Trophoblast cell (in vitro differentiated cells and primary cell): ENCODE results near the gene PPP1R12A.

Experiments
- DNase-seq, 2 donors: peaks; one replicate each; pipeline ENCODE4 v3.0.0-alpha.2; 2016
- H2AFZ ChIP-seq: 2 replicates; pipeline ENCODE4 v1.6.1; 2013; ENCODE audit warnings: low read length, moderate library complexity, mild to moderate bottlenecking; ENCODE audit not compliant: insufficient read depth, poor library complexity
- H2AK5ac ChIP-seq: 2 replicates; pipeline ENCODE4 v1.6.1; 2013; ENCODE audit warnings: mild to moderate bottlenecking, low read length
- H2BK120ac ChIP-seq: 2 replicates; pipeline ENCODE4 v1.6.1; 2013; ENCODE audit warnings: low read length, mild to moderate bottlenecking, moderate library complexity; ENCODE audit not compliant: insufficient read depth, poor library complexity
- H2BK12ac ChIP-seq: 2 replicates; pipeline ENCODE4 v1.6.1; 2013; ENCODE audit warnings: mild to moderate bottlenecking, low read length, moderate library complexity
- H2BK5ac ChIP-seq: 2 replicates; pipeline ENCODE4 v1.6.1; 2013; ENCODE audit warnings: low read length, low read depth, moderate library complexity, mild to moderate bottlenecking; ENCODE audit not compliant: poor library complexity
- H3K14ac ChIP-seq: 2 replicates; pipeline ENCODE4 v1.6.1; 2013; ENCODE audit warnings: mild to moderate bottlenecking, low read length
- H3K18ac ChIP-seq: 2 replicates; pipeline ENCODE4 v1.6.1; 2013; ENCODE audit warnings: mild to moderate bottlenecking, low read length
- H3K23ac ChIP-seq: 2 replicates; pipeline ENCODE4 v1.6.1; 2013; ENCODE audit warnings: low read length
- H3K27ac ChIP-seq: 2 replicates; pipeline ENCODE4 v1.5.1; 2013; ENCODE audit warnings: low read depth, mild to moderate bottlenecking, inconsistent platforms, low read length, moderate library complexity
- H3K27me3 ChIP-seq: 2 replicates; pipeline ENCODE4 v1.6.1; 2013; ENCODE audit warnings: inconsistent platforms, mild to moderate bottlenecking, low read length, moderate library complexity; ENCODE audit not compliant: insufficient read depth
- H3K36me3 ChIP-seq, 2 experiments: 1 replicate in 1 of 2; 2 replicates in 1 of 2; pipeline ENCODE4 v1.6.1; 2013; ENCODE audit warnings: low read length in 2 of 2, mild to moderate bottlenecking in 2 of 2, moderate library complexity in 1 of 2; ENCODE audit not compliant: insufficient read depth in 2 of 2, control insufficient read depth in 1 of 2
- H3K4ac ChIP-seq: 2 replicates; pipeline ENCODE4 v1.6.1; 2013; ENCODE audit warnings: low read depth, mild to moderate bottlenecking, low read length, moderate library complexity
- H3K4me1 ChIP-seq, 2 experiments: 1 replicate in 1 of 2; 2 replicates in 1 of 2; pipeline ENCODE4 v1.6.1; 2013; ENCODE audit warnings: low read length in 2 of 2, mild to moderate bottlenecking in 2 of 2, moderate library complexity in 1 of 2; ENCODE audit not compliant: insufficient read depth in 2 of 2, control insufficient read depth in 1 of 2
- H3K4me2 ChIP-seq: 2 replicates; pipeline ENCODE4 v1.6.1; 2013; ENCODE audit warnings: inconsistent platforms, mild to moderate bottlenecking, low read length, moderate library complexity
- H3K4me3 ChIP-seq: 2 replicates; pipeline ENCODE4 v1.5.1; 2013; ENCODE audit warnings: mild to moderate bottlenecking, low read depth, low read length, inconsistent platforms
- H3K79me1 ChIP-seq: one replicate; pipeline ENCODE4 v1.6.1; 2013; ENCODE audit warnings: low read length
- H3K79me2 ChIP-seq: 2 replicates; pipeline ENCODE4 v1.6.1; 2013; ENCODE audit warnings: low read length, mild to moderate bottlenecking; ENCODE audit not compliant: control insufficient read depth, insufficient read depth, poor library complexity
- H3K9ac ChIP-seq: 2 replicates; pipeline ENCODE4 v1.6.1; 2013; ENCODE audit warnings: mild to moderate bottlenecking, low read length
- H3K9me3 ChIP-seq: 2 replicates; pipeline ENCODE4 v1.6.1; 2013; ENCODE audit warnings: low read depth, mild to moderate bottlenecking, control low read depth, inconsistent platforms, low read length; ENCODE audit not compliant: insufficient read depth
- H4K12ac ChIP-seq: 2 replicates; pipeline ENCODE4 v1.6.1; 2013; ENCODE audit warnings: low read depth, mild to moderate bottlenecking, low read length, moderate library complexity
- H4K8ac ChIP-seq: 2 replicates; pipeline ENCODE4 v1.6.1; 2013; ENCODE audit warnings: low read depth, mild to moderate bottlenecking, low read length, moderate library complexity
- H4K91ac ChIP-seq: one replicate; pipeline ENCODE4 v1.6.1; 2013; ENCODE audit warnings: low read depth, mild to moderate bottlenecking, low read length, moderate library complexity
- WGBS: extraction: QIAGEN DNeasy Blood & Tissue Kit; methylation state at CpG from one replicate; pipeline ENCODE4 v1.1.7; 2013; ENCODE audit warnings: missing lambda C conversion rate; ENCODE audit not compliant: insufficient read length, insufficient coverage; ENCODE audit errors: extremely low coverage; 5-methylcytosine and 5-hydroxymethylcytosine counted together

The PPP1R12A gene

DNA sequence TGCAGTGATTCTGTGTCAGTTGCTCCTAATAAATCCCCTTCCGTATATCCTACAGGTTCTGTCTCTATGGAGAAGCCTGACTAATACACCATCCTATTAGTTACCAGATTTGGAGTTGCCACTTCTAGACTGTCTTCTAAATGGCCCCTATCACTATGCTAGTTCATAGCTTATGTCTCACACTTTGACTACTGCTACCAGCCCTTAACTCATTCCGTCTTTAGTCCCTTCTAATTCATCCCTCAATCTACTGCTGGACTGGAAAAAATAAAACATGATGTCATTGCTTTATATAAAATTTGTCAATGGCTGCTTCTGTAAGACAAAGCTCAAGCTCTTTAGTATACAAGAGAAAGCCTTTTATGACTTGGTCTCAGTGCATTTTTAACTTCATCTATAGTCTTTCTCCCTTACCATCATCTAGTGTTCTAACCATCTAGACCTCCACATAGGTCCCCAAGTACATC lies 99.5 kb downstream of the PPP1R12A start:
- Histone ChIP-seq H3K14ac (no peak overlapping the region), H3K4me3 (no peak overlapping the region)
- no CpG with 5 or more reads among the region's 2 CpGs for WGBS

DNA sequence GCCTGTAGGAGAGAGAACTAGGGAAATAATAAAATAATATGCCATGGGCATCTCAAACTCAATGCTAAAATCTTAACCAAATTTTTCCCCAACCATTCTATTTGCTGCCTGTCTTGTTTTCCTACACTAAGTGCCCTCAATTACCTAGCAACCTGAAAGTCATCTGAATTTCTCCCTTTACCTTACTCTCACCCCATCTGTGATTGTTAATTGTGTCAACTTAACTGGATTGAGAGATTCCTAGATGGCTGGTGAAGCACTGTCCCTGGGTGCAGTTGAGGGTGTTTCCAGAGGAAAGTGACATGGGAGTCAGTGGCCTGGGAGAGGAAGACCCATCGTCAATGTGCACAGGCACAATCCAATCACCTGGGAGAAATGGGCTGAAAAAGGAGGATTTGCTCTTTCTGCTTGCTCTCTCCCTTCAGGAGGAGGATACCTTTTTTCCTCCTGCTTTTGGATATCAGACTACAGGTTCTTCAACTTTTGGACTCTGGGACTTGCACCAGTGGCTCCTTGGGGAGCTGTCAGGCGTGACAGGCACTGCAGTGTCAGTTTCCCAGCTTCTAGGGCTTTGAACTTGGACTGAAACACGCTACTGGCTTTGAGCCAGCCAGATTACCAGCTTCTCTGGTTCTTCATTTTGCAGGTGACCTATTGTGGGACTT lies 100.1 kb downstream of the PPP1R12A start:
- Histone ChIP-seq H2AK5ac (no peak overlapping the region), H3K4me3 (no peak overlapping the region), H3K18ac (no peak overlapping the region), H3K36me3 (peaks cover 11 to 20% of the 10 kb centered on the region in 2 experiments), H3K27me3 (no peaks in the 10 kb centered on the region), H3K14ac (no peak overlapping the region), H3K23ac (peak overlapping the region; percentile 70), H4K8ac (no peak overlapping the region), H3K79me2 (no peaks in the 10 kb centered on the region), H3K4ac (peak overlapping the region; percentile 4), H2BK5ac (no peak overlapping the region), H4K12ac (no peak overlapping the region), H2AFZ (no peak overlapping the region), H4K91ac (no peak overlapping the region), H3K9me3 (peaks cover 9% of the 10 kb centered on the region), H2BK12ac (no peak overlapping the region), H3K4me1 (no peaks in the 10 kb centered on the region), H2BK120ac (no peak overlapping the region), H3K9ac (no peak overlapping the region), H3K79me1 (no peaks in the 10 kb centered on the region), H3K4me2 (no peak overlapping the region), H3K27ac (no peak overlapping the region)
- DNase-seq: no peak
- WGBS: no CpG with 5 or more reads among the region's 3 CpGs

More for the DNA sequence above, 99.5 kb downstream of the PPP1R12A start:
- H3K79me2 ChIP-seq: no peaks in the 10 kb centered on the region
- H3K18ac ChIP-seq: no peak overlapping the region
- no peak overlapping the region for H2BK5ac ChIP-seq
- peaks cover 11 to 20% of the 10 kb centered on the region in 2 experiments for H3K36me3 ChIP-seq
- no peak overlapping the region for H3K9ac ChIP-seq
- no peak overlapping the region for H3K23ac ChIP-seq
- H2BK12ac ChIP-seq: no peak overlapping the region
- no peak overlapping the region for H3K4me2 ChIP-seq
- H3K79me1 ChIP-seq: no peaks in the 10 kb centered on the region
- H3K27me3 ChIP-seq: no peaks in the 10 kb centered on the region
- H4K8ac ChIP-seq: no peak overlapping the region
- H2AFZ ChIP-seq: no peak overlapping the region
- H2BK120ac ChIP-seq: no peak overlapping the region
- H3K4ac ChIP-seq: no peak overlapping the region
- H2AK5ac ChIP-seq: no peak overlapping the region
- H4K91ac ChIP-seq: no peak overlapping the region
- DNase-seq: no peak
- peaks cover 9% of the 10 kb centered on the region for H3K9me3 ChIP-seq
- no peaks in the 10 kb centered on the region for H3K4me1 ChIP-seq
- H3K27ac ChIP-seq: no peak overlapping the region
- H4K12ac ChIP-seq: no peak overlapping the region

DNA sequence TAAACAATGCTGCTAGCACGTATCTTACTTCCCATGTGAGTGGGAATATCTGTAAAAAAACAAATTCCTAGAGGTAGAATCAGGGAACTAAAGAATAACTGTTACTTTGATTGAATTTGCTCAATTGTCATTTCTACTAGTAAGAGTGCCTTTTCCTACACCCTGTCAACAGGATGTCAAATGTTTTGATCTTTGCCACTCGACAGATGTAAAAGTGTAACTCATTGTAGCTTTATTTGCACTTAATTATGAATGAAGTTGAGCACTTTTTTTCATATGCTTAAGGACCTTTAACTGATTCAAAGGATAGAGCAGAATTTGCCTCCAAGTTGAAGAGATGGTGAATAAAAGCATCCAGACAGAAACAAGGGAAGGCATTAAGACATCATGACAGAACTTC lies 104.5 kb downstream of the PPP1R12A start:
- no peak for DNase-seq
- no peak overlapping the region for H3K9ac ChIP-seq

DNA sequence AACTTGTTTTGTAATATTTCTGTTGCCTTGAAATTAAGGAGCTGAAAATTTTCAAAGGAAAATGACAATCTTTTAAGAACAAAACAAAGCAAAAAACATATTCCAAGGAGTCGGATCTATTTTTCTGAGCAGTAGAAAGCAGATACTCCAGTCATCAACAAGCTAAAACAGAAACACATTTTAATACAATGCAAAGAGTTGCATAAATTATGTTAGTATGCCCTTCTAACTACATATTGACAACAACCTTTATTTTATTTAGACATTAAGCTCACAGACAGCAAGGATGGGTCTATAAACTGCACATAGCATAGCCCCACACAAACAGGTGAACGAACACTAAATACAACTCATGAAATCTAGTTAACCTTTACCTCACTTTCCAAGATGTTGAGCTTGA lies 106.0 kb downstream of the PPP1R12A start:
- no peak overlapping the region for H3K4me3 ChIP-seq
- H2AK5ac ChIP-seq: no peak overlapping the region
- H3K18ac ChIP-seq: no peak overlapping the region
- no peak overlapping the region for H2AFZ ChIP-seq
- no peak overlapping the region for H4K12ac ChIP-seq
- H3K36me3 ChIP-seq: peaks cover 2 to 3% of the 10 kb centered on the region in 2 experiments
- no peaks in the 10 kb centered on the region for H3K79me1 ChIP-seq
- no peaks in the 10 kb centered on the region for H3K9me3 ChIP-seq
- H3K79me2 ChIP-seq: no peaks in the 10 kb centered on the region
- no peak overlapping the region for H3K9ac ChIP-seq
- H4K91ac ChIP-seq: no peak overlapping the region
- no peak overlapping the region for H3K14ac ChIP-seq
- no peak overlapping the region for H2BK5ac ChIP-seq
- H3K4me1 ChIP-seq: no peaks in the 10 kb centered on the region
- H4K8ac ChIP-seq: no peak overlapping the region
- H3K4me2 ChIP-seq: no peak overlapping the region
- no peak overlapping the region for H3K23ac ChIP-seq
- no peak overlapping the region for H3K4ac ChIP-seq
- WGBS: no CpG with 5 or more reads among the region's 2 CpGs
- H3K27ac ChIP-seq: no peak overlapping the region
- no peak for DNase-seq
- no peak overlapping the region for H2BK120ac ChIP-seq
- no peak overlapping the region for H2BK12ac ChIP-seq
- no peaks in the 10 kb centered on the region for H3K27me3 ChIP-seq

More for the DNA sequence above, 104.5 kb downstream of the PPP1R12A start:
- Histone ChIP-seq H2BK120ac (no peak overlapping the region), H3K14ac (no peak overlapping the region), H3K27ac (no peak overlapping the region), H3K4ac (no peak overlapping the region), H3K18ac (no peak overlapping the region), H4K91ac (no peak overlapping the region), H3K36me3 (peaks cover 2 to 4% of the 10 kb centered on the region in 2 experiments), H3K79me1 (no peaks in the 10 kb centered on the region), H4K12ac (no peak overlapping the region), H3K23ac (no peak overlapping the region), H4K8ac (no peak overlapping the region), H3K9me3 (no peaks in the 10 kb centered on the region), H3K4me1 (no peaks in the 10 kb centered on the region), H2AK5ac (no peak overlapping the region), H3K79me2 (no peaks in the 10 kb centered on the region), H3K4me2 (no peak overlapping the region), H2BK5ac (no peak overlapping the region), H2BK12ac (no peak overlapping the region), H3K27me3 (no peaks in the 10 kb centered on the region), H2AFZ (no peak overlapping the region), H3K4me3 (no peak overlapping the region)
- WGBS: no CpG with 5 or more reads among the region's 2 CpGs
